ENCODE results near the gene SYNE2. TPM values are rescaled to one million over a fixed set of nuclear protein-coding genes. Genes with fewer than 3 reads are reported as not detected.
"Not testable (repeated sequence)": the region's sequence is repeated elsewhere in the genome, so short reads cannot be mapped to it uniquely, and the experiment has no call there.

Gene SYNE2
- polyA plus RNA-seq, 5 donors: 69.7 to 101 (median 93.6) TPM

DNA sequence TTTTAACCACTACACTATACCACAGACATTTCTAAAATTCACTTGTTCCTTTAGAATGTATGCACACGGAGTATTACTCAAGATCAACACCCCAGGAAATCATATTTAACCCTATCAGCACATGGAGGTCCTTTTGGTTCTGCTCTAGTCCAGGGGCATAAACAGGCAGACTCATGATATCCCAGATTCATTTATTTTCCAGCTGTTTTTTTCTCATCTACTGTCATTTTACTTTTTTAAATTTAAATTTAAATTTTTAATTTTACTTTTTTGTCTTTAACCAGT is 17.9 kb downstream of the SYNE2 start:
- not testable (repeated sequence) for DNase-seq

DNA sequence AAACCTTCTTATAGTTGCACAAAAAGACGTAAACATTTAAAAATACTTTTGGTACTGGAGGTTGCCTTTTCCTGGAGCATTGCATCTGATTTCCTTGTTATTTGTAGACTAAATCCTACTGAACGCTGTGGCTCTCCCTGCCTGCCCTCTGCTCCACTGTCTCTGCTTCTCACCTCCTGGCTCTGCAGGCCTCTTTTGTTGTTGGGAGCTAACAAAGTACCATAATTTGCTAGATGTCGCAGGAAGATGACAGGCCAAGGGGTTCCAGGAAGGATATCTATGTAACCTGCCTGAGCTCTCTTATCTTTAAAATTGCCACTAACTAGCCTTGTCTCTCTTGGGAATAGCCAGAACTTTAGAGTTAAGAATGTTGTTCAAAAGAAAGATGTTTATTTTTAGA is 21.4 kb downstream of the SYNE2 start:
- DNase-seq: no peak

DNA sequence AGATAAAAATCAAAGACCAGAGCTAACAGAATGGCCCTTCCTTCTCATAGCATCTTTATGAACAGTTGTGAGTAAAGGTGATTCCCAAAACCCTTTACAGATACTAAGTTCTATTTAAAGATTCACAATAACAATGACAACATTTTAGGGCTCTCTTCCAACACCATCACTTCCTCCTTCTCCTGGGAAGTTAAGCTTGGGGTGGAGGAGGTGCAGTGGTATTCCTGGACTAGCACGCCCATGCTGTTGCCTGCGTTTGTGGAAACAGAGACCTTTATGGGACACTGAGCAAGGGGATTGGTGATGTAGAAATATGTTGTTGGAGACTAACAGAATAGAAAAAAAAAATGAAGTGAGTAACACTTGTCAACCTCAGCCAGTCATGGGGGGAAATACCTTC is 22.5 kb downstream of the SYNE2 start:
- no peak for DNase-seq

DNA sequence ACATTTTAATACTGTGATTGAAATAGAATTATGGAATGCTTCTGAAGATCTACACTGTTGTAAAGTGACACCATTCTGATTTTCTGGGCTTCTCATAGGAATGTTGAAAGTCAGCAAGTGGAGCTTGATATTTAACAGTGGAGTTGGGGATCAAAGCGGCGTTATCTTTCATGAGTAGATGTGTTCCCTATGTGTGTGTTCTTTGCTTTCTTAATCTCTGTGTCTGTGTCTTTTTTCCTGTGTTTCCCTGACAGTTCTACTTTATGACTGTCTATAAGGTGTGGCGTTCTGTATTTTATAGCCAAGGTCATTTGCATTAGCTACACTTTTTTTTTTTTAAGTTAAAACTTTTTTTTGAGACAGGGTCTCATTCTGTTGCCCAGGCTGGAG is 24.7 kb downstream of the SYNE2 start:
- no peak for DNase-seq

DNA sequence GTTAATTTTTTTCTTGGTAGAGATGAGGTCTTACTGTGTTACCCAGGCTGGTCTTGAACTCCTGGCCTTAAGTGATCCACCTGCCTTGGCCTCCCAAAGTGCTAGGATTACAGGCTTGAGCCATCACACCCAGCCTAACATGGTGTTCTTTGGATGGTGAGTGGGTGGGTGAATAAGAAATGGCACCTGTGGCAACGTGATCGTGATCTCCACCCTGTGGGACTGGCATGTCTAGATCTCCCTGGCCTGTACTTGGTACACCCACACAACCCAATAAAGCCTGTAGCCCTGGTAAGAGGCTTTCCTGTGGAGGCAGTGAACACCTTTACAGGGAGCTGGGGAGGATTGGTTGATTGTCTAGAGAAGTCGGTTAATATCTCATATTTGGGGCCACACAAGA is 25.2 kb downstream of the SYNE2 start:
- no peak for DNase-seq

DNA sequence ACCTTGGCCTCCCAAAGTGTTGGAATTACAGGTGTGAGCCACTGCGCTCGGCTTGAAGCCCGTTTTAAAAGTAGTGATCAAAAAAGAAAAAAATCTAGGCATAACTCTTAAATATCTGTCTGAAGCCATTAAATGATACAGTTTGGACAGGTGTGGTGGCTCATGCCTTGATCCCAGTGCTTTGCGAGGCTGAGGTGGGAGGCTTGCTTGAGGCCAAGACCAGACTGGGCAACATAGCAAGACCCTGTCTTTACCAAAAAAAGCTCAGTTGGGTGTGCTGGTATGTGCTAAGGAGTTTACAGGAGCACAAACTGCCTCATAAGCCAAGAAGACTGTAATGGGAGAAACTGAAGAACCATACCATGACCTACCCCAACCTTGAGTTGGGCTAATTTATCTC is 26.0 kb downstream of the SYNE2 start:
- no peak for DNase-seq

DNA sequence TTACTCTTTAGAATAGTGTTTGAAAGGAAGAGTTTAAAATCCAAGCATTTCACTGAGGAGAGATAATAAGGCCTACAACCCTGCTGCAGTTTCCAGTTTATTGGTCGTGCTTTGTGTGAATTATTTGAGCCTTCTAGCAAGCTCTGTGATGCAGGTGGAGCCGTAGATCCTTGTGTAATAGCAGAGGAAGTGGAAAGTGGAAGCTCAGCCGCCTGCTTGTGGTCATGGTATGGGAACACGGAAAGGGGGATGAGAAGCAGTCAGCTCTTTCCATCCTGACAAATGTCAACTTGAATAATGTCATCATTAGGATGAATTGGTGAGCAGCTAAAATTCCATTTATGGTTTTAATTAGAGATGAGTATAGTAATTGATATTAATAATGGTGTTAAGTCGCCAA is 29.1 kb downstream of the SYNE2 start:
- DNase-seq: no peak

DNA sequence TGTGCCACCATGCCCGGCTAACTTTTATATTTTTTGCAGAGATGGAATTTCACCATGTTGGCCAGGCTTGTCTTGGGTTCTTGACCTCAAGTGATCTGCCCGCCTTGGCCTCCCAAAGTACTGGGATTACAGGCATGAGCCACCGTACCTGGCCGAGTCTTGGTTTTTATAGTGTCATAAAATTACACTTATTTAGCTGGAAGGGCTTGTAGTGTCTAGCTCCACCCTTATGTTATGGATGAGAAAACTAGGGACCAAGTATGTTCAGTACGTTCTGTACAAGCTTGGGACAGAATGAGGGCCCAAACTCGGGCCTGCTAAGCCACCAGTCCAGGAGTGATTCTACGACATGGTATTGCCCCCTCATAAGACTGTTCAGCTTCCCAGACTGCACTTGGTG is 35.1 kb downstream of the SYNE2 start:
- no peak for DNase-seq

DNA sequence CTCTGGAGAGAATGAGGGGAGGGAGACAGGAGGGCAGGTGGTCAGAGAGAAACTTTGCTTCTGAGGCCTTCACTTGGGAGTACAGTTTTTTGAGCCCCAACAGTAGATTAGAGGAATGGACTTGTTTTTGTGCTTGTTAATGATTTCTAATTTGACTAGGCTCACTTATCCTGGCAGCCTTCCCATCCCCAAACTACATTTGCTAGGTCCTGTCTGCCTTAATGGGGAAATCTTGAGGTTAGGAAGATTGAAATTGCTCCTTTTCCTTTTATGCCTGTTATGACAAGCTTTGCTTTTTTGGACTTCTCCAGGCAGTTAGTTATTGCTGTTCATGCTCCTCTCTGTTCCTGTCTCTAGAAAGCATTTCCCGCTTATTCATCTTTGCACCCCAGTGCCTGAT is 37.7 kb downstream of the SYNE2 start:
- no peak for DNase-seq

DNA sequence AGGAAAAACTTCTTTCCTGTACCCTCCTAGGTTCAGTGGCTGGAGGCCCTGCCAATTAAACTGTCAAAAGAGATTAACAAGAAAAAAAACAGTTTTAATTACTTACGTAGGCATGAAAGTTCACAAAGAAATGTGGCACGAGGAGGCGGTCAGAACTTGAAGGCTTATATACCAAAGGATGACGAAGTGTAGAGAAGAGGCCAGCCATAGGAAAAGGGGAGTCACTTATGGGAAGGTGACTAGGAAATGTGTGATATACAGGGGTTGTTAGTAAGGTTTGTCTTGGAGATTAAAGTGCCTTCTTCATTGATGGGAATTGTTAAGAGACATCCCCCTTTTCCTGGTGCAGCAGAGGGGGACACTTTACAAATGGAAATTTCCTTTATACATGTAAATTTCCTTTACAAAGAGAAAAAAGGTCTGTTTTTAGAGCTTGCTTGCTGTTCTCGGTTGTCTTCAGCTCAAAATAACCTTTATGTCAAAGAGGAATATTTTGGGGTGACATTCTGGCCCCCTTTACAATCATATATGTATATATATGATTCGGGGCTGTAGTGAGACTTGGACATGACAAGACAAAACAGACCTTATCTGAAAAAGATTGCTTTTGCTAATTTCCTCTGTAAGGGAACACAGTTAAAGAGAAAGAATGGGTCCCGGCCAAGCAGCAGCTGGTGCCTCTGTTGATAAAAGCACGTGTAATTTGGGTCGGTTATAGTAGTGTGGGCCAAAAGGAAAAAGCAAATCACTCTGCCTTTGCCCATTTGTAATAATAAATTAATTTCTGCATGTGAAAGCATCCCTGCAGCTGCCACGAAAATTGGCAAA is 38.6 kb downstream of the SYNE2 start:
- peak; percentile 62 to 63 for DNase-seq

DNA sequence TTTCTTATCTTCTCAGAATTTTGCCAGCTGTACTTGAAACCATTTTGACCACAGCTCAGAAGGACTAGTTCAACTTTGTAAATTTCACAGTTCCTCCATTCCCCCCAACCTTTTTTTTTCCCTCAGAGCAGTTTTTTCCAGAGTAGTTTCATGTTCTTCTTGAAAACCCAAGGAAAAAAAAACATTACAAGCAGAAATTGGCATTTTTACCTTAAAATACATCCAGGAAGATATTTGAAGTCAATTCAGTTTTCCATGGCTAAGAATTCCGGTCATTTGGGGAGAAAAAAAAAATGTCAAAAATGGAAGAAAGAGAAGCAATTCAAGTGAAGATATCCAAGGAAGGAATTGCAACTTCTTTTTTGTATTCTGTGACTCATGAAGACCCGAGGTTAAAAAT is 39.5 kb downstream of the SYNE2 start:
- no peak for DNase-seq

DNA sequence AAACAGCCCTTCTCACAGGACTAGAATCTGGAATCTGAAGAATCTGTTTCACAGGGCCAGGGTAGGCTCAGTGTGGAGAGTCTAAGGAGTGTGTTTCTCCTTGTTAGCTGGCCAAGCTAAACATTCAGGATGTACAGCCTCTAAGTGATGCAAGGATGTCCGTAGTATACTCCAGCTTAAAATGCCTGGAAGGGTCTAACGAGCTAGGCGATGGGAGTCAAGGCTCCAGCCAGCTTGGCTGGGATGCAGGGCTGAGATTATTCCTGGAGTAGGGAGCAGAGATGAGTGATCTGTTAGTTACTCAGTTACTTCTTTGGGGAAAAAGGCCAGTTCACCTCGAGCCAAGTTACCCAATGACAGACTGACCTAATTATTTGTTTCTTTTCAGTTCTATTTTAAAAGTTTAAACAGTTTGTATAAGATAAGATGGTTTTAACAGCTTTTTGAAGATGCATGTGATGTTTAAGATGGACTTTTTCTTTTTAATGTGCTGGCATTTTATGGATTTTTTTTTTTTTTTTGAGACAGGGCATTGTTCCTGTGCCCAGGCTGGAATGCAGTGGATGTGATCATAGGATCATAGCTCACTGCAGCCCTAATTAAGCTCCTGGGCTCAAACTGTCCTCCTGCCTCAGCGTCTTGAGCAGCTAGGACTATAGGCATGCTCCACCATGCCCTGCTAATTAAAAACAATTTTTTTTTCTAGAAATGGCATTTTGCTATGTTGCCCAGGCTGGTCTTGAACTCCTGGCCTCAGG is 41.1 kb downstream of the SYNE2 start:
- DNase-seq: peak; percentile 68 to 69

DNA sequence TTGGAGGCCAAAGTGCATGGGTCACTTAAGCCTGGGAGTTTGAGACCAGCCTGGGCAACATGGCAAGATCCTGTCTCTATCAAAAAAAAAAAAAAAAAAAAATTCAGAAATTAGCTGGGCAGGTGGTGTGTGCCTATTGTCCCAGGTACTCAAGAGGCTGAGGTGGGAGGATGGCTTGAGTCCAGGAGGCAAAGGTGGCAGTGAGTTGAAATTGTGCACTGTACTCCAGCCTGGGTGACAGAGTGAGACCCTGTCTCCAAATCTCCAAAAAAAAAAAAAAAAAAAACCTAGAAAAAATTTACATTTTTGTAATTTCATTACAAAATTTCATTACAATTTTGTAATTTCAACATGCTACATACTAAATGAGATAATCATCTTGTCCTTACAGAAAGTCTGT is 42.7 kb downstream of the SYNE2 start:
- DNase-seq: no peak

DNA sequence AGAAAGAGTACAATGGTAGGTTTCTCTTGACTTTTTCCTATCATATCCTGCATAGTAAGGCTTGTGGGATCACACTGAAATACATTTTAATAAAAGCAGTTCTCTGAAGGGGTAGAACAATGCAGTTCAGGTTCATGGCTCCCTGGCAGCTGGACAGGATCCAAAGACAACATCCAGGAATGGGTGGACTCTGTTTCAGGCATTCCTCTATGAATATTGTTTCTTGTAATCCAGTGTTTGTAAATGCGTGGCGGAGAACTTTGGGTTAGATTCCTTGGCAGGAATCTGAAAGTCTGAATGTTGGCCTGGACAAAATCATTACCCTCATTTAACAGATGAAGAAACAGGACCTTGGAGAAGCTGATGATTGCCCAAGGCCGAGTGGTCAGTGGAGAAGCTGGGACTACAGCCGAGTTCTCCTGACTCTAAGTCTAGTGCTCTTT is 43.5 kb downstream of the SYNE2 start:
- peak in 1 of 2 donors; percentile 49 for DNase-seq

DNA sequence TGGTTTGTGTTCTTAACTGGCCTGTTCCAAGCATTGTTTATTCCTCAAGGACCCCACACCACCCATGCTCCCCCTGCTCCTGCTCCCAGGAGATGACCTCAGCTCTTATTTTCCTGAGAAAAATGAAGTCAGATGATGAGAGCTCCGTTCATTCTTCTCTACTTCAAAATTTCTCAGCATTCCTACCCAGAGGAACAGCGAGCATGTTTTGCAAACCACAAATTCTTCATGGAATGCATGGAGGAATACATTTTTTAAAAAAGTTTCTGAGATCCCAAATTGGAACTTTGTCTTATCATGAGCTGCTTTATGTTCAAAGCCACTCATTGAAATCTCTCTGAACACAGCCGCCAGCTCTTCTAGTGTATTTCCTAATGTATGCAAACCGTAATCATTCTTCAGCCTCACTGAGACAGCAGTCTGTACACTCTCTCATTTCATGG is 44.9 kb downstream of the SYNE2 start:
- peak in 1 of 2 donors; percentile 51 for DNase-seq

DNA sequence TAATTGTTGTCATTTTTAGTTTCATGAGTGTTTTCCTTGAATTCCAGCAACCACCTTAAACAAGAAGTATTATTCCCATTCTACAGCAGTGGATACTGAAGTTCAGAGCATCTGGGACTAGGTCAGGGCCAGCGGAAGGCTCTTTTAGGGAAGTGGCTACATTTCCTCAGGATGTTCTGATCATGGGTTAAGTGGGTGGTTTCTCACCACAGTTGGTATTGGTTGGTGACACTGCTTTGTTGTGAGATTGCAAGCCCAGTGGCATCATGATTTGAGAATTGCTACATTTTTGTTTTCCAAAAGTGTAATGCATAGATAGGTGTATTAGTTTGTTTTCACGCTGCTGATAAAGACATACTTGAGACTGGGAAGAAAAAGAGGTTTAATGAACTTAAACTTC is 47.1 kb downstream of the SYNE2 start:
- no peak for DNase-seq

DNA sequence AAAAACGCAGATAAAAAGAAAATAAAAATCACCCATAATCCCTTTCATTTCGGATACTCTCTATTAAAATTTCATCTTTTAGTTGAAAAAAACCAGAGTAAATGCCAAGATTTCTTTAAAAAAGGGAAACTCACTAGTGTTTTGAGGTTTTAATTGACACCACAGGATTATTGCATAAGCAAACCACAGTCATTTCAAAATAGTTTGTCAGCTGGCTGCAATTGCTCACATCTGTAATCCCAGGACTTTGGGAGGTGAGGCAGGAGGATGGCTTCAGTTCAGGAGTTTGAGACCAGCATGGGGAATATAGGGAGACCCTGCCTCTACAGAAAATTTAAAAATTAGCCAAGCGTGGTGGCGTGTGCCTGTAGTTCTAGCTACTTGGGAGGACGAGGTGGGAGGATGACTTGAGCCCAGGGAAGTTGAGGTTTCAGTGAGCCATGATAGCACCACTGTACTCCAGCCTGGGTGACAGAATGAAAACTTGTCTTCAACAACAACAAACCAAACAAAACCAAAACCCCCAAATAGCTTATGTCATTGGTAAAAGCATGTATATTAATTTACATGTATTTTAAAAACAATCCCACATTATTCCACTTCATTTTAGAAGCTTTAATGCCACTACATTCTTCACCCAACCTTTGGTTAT is 48.8 kb downstream of the SYNE2 start:
- no peak for DNase-seq

DNA sequence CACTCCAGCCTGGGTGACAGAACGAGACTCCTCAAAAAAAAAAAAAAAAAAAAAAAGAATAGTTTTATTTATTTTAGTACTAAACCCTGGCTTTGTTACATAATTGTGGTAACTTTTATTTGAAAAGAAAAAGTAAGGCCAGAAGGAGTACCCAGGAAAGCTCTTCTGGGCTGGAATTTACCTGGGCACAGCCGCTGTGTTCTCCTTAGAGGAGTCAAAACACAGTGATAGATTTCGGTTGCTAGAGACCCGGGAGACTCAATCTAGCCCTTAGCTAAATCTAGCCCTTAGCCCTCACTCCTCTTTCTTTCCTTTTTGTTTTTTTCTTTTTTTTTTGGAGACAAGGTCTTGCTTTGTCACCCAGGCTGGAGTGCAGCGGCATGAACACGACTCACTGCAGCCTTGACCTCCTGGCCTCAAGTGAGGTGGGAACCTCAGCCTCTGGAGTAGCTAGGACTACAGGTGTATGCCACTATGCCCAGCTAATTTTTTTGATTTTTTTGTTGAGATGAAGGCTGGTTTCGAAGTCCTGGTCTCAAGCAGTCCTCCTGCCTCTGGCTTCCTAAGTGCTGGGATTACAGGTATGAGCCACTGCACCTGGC is 49.7 kb downstream of the SYNE2 start:
- DNase-seq: no peak

DNA sequence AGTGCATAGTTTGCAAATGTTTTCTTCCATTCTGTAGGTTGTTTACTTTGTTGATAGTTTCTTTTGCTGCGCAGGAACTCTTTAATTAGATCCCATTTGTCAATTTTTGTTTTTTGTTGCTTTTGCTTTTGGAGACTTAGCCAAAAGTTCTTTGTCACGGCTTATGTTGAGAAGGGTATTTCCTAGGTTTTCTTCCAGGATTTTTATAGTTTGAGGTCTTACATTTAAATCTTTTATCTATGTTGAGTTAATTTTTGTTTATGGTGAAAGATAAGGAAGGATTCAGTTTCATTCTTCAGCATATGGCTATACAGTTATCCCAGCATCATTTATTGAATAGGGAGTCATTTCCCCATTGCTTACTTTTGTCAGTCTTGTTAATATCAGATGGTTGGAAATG is 51.9 kb downstream of the SYNE2 start:
- no peak for DNase-seq

DNA sequence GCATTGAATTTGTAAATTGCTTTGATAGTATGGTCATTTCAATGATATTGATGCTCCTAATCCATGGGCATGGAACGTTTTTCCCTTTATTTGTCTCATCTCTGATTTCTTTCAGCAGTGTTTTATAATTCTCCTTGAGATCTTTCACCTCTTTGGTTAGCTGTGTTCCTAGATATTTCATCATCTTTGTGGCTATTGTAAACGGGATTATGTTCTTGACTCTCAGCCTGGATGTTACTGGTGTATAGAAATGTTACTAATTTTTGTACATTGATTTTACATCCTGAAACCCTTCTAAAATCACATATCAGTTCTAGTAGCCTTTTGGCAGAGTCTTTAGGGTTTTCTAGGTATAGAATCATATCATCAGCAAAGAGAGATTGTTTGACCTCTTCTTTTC is 52.6 kb downstream of the SYNE2 start:
- DNase-seq: no peak

DNA sequence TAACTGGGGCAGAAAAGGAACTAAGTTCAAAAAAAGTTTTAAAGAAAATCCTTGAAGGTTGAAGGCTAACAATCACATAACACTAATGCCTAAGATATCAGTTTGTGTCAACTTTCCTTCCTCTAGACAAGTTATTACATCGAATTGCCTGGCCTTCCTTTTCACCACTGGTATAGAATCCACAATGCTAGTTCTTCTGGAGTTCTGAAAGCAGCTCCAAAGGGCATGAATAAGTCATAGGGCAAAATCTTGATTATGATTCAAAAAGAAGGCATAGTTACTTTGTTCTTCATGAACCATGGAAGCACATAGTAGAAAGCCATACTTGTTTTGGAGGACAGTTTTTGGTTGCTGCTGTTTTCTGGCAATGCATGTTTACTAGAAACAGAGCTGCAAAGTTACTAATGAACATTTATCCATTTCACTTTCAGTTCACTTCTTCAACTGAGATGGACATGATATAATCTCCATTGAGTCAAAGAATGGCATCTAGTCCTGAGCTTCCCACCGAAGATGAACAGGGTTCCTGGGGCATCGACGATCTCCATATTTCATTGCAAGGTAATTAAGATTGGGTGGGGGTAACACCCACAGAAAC is 56.0 kb downstream of the SYNE2 start:
- DNase-seq: peak in 1 of 2 donors; percentile 15

DNA sequence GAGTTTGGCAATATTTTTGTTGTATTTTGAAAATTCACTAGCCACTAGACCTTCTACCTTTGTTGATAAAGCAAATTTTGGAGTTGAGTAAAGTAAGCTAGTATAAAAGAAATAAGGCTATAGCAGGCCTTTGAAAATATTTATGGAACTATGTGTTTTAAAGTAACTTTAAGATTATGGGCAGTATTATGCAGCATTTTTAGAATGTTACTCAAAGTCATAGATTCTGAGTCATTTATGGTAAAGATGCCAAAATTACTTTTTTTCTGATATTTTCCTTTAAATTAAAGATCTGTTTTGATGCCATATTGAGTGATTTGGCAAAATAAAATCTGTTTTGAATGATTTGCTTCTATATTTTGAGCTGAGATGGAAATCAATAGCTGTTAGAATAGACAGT is 57.2 kb downstream of the SYNE2 start:
- DNase-seq: no peak

All from right lung (tissue), 5 donors.